Stimulated activated CD8-positive, alpha-beta memory T cell treated with anti-CD3 and anti-CD28 coated beads, Interleukin-4, amount 100 ng/mL, for 24 hours (primary cell): ENCODE measurements around the gene ZMIZ1.
"Not testable (repeated sequence)": the region's sequence is repeated elsewhere in the genome, so short reads cannot be mapped to it uniquely, and the experiment has no call there.

ENCODE experiments used
- DNase-seq: peaks from one replicate; pipeline ENCODE4 v3.0.0-alpha.2; 2020; ENCODE audit warnings: low read depth

ZMIZ1 gene

DNA sequence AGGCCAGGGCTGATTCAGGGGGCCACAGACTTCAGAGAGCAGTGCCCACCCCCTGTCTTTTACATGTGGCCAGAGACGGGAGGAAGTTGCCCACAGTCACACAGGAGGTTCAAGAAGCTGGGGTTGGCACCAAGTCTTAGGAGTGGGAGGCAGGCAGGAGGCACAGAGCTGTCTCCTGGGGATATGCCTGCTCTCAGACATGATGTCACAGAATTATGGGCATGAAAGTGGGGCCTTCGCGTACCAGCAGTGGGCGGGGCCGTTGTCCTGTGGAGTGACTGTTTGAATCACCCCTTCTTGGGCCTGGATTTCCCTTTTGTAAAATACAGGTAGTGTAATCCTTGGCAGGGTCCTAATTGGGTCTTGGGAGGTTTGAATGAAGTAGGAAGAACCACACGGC lies 197.3 kb downstream of the ZMIZ1 start:
- no peak for DNase-seq

DNA sequence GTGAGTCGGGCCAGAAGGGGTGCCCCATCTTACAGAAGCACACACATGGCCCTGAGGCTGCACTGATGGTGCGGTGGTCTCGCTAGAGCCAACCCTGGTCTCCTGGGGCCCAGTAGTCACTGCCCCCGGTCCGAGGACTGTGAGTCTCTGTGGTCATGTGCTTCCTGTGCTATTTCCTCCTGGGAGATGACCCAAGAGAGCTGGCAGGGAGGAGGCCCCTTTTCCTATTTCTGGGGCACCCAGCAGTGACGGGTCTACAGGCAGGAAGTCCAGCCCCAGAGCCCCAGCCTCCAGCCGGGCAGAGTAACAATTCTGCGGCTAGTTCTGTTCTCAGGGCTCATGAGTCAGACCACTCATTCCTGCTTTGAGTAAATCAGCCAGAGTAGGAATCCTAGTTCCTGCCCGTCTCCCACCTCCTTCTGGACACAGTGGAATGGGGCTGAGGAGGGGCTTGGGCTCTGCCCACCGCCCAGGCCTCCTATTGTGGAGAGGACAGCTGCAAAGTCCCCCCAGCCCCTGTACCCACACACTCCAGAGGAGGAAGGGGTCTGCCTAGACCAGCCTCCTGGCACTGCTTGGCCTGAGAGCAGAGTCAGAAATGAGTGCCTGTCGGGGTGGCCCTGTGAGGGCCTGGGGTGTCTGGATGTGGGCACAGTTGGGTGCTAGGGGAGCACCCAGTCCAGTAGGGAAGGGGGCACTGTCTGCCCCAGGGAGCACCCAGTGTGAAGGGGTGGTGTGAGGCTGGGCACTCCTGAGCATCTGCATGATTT lies 198.0 kb downstream of the ZMIZ1 start:
- DNase-seq = no peak

- no peak for DNase-seq
Observed at GRCh38 chr10:79267499-79267898, 198.7 kb downstream of the ZMIZ1 start.

- no peak for DNase-seq
Observed at GRCh38 chr10:79268161-79268601, 199.4 kb downstream of the ZMIZ1 start.

DNA sequence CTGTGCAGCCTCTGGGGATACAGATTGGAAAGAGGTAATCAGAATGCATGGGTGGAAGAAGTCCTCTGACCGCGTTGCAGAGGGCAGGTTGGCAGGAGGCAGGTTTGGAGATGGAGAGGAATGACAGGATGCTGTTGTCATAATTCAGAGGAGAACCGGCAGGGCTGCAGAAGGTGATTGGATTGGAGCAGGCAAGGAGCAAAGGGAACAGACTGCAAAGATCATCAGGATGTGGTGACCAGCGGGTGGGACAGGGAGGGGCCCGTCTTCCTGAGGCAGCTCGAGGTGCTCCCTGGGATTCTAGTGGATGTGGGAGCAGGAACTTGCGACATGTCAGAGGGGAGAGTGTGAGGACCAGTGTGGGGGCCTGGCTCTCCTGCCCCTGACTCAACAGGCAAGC lies 200.0 kb downstream of the ZMIZ1 start:
- DNase-seq = no peak

GRCh38 chr10:79269443-79269842 lies 200.7 kb downstream of the ZMIZ1 start:
- DNase-seq = no peak

DNA sequence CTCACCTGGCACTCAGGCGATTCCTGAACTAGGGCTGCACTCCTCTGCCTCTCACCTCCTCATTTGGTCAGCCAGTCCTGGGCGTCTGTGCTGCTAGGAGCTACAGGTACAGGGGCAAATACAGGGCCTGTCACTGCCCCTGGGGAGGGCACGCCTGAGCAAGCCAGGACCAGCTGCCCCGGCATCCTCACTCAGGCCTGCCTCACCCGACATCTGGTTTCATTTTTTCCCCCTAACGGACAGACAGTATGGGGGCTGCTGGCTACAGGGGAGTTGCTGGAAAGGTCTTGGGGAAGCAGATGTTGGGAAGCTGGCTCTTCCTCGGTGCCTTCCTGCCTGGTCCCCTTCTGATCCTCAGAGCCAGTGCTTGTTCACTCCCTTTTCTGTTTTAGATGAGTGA lies 201.2 kb downstream of the ZMIZ1 start:
- DNase-seq = no peak

- no peak for DNase-seq
Observed at GRCh38 chr10:79270466-79271246, 201.9 kb downstream of the ZMIZ1 start.

DNA sequence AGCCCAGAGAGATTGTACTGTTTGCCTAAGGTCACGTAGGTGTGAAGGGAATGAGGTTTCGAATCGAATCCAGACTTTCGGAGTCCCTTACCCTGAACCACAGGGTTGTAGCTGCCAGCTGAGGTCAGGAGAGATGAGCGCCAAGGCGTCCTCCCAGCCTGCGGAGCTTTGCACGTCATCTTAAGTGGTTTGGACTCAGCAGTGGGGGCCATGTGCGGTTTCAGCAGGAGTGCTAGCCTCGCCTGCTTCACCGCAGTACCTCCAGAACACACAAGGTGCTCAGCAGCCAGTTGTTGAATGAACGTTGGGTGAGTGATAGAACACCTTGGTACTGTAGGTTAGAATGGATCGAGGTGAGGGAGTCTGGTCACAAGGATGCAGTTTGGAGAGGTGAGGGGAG lies 203.6 kb downstream of the ZMIZ1 start:
- no peak for DNase-seq

DNA sequence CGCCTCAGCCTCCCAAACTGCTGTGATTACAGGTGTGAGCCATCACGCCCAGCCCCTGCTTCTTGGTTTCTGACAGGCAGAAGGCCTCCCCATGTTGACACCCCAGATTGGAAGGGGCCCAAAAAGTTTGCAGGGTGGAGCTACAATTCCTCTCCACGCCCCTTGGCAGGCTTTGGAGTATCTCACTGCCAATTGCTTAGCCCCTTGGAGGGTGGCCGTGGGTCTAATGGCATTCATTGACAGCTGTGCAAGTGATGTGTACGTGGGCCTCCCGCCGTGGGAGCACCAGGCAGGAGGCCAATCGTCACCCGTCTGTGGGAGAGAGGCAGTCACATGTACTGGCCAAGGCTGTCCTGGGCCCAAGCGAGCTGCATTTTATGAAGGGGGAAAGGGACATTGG lies 204.8 kb downstream of the ZMIZ1 start:
- no peak for DNase-seq

DNA sequence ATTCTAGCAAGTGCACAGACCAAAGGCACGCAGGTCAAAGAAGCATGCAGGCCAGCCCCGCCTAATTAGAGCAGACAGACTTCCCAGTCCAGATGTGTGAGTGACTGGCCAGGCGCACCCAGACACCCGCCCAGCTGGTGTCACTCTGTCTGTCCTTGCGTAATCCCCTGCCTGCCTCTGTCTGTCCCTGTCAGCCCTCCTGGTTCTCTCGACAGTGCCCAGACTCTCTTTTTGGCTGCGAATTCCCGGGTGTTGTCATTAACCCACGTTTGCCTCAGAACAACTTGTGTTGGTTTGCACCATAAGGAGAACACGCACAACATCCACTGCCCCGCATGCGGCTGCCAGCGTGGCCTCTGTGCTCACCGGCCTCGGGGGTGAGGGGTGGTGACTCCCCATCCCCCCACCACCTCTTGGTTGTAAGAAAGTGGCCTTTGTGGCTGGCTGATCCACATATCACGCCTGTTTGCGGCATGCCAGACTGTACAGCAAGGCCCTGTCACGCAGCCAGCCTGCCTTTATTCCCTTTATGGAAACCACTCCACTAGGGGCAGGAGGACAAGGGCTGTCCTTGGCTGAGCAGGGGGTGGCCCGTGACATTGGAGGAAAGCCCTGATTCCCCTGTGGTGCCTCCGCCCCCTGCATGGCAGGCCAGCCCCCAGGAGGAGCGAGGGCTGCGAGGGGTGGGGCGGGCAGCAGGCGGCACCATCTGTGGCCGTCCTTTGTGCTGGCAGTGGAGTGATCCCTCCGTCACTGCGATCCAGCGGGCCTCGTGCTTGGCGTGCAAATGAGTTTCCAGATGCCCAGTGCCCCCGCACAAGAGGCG lies 205.7 kb downstream of the ZMIZ1 start:
- DNase-seq = no peak

DNA sequence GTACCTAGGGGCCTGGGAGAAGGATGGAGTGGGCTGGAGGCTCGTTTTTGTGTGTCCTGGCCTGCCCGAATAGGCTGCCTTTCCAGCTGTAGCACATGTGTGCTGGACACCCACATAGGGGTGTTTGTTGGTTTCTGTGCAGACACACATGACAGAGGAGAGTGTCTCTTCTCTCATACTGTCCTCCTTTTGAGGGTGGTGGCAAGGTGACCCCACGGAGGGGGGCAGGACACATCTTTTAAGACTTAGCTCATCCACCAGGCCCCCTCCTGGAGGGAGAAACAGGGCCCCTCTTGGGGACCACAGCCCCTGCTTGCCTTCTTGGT lies 206.3 kb downstream of the ZMIZ1 start:
- DNase-seq = no peak

- DNase-seq = no peak
Observed at GRCh38 chr10:79275431-79275851, 206.7 kb downstream of the ZMIZ1 start.

GRCh38 chr10:79277579-79278269 lies 209.0 kb downstream of the ZMIZ1 start:
- DNase-seq = no peak

DNA sequence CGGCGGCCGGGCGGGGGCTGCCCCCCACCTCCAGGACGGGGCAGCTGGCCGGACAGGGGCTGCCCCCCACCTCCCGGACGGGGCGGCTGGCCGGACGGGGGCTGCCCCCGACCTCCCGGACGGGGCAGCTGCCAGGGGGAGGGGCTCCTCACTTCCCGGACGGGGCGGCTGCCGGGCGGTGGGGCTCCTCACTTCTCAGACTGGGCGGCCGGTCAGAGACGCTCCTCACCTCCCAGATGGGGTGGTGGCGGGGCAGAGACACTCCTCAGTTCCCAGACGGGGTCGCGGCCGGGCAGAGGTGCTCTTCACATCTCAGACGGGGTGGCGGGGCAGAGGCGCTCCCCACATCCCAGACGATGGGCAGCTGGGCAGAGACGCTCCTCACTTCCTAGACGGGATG lies 210.3 kb downstream of the ZMIZ1 start:
- not testable (repeated sequence) for DNase-seq

GRCh38 chr10:79280956-79281355 lies 212.2 kb downstream of the ZMIZ1 start:
- DNase-seq = no peak

DNA sequence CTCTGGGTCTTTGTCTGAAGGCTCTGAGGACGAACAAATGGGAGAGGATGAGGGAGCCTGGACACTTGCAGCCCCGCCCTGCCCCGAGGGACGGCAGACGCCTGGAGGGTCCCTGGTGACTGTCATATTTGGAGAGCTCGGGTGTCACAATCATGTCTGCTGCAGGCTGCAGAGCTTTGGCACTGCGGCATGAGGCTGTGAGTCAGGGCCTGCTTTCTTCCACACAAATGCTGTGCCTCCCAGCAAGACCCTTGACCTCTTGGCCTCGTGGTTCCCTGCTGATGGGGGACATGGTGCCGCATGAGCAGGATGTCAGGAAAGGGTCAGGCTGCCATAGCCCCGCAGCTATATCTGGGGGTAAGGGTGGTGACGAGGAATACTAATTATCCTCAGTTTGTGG lies 213.6 kb downstream of the ZMIZ1 start:
- DNase-seq = no peak

- no peak for DNase-seq
Observed at GRCh38 chr10:79283616-79284015, 214.8 kb downstream of the ZMIZ1 start.

GRCh38 chr10:79284158-79284871 lies 215.5 kb downstream of the ZMIZ1 start:
- no peak for DNase-seq

DNA sequence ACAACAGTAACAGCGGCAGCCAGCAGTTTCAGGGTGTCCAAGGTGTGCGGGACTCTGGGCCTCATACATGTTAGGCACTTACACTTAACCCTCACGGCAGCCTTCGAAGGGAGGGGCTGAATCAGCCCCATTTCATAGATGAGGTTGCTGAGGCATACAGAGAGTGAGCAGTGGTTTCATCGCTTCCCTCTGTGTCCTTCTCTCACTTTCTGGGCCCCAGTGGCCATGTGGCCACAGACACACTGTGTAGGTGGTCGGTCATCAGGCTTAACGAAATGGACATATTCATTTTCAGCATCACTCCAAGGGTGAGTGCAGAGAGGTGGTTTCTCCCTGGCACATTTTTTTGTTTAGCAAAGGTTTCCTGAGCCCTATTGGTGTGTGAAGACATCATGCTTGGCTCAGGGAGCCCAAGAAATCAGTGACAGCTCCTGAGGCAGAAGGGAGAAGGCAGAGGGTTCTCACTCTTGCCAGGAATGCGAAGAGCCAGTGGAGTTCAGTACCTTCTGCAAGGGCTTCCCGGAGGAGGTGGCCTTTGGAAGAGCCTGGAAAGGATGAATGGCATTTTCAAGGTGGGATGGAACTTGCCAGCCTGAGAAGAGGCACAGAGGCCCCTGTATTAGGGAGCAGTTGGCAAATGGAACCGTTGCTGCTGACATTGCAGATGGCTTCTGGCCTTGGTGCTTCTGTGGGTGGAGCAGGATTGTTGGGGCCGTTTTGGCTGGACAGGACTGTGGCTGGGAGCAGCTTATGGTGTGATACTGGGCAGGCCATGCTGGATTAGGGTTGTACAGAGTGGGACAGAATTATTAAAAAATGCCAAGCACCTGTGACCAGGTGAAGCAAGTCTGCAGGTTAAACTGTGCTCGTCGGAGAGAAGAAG lies 216.8 kb downstream of the ZMIZ1 start:
- DNase-seq = peak; percentile 16
